Activated CD4-positive, alpha-beta T cell treated with anti-CD3 and anti-CD28 coated beads for 36 hours (primary cell): ENCODE measurements around the gene ARHGAP35. TPM values are rescaled to one million over a fixed set of nuclear protein-coding genes. Genes with fewer than 3 reads are reported as not detected.

Experiments used
- ATAC-seq: fragments of 200-7000 bp; cut with Tn5 transposase; one replicate; pipeline ENCODE4 v1.10.0; 2021; ENCODE audit warnings: mild to moderate bottlenecking, moderate library complexity
- CTCF ChIA-PET: fragments of 350-600 bp; sonication (Branson Sonifier 250); formaldehyde crosslinking; loops from one replicate; lab custom pipeline; 2021; ENCODE audit warnings: antibody characterized with exemption; lab: Charles Lee
- POLR2A ChIA-PET: fragments of 350-600 bp; sonication (Branson Sonifier 250); formaldehyde crosslinking; loops from one replicate; lab custom pipeline; 2021; ENCODE audit warnings: antibody characterized with exemption, inconsistent platforms; lab: Charles Lee
- DNase-seq: peaks from one replicate; pipeline ENCODE4 v3.0.0-alpha.2; 2020
- H3K27ac Mint-ChIP-seq: one replicate; pipeline ENCODE4 v1.8.0; 2021; ENCODE audit warnings: mixed read lengths
- H3K27me3 Mint-ChIP-seq: one replicate; pipeline ENCODE4 v1.8.0; 2021; ENCODE audit warnings: mixed read lengths
- H3K36me3 Mint-ChIP-seq: one replicate; pipeline ENCODE4 v1.8.0; 2021; ENCODE audit warnings: low read depth, mixed read lengths
- H3K4me1 Mint-ChIP-seq: one replicate; pipeline ENCODE4 v1.8.0; 2021; ENCODE audit warnings: mixed read lengths
- H3K4me3 Mint-ChIP-seq: one replicate; pipeline ENCODE4 v1.8.0; 2021; ENCODE audit warnings: mild to moderate bottlenecking, moderate library complexity, mixed read lengths
- H3K9me3 Mint-ChIP-seq: one replicate; pipeline ENCODE4 v1.8.0; 2021; ENCODE audit warnings: low read depth, mixed read lengths
- intact Hi-C, 2 experiments: fragments of 100-400 bp; cut with DNase I in 1 of 2; cut with micrococcal nuclease in 1 of 2; formaldehyde crosslinking; loops; one replicate each; pipeline versions ENCODE4 v1.14.2 to v1.15.1; 2022 to 2024; cut with DNase I, micrococcal nuclease
- total RNA-seq, 2 experiments: library from RNA; stranded (reverse); gene quantifications; one replicate each; pipeline ENCODE4 v1.2.3, GENCODE V29; 2021

Gene ARHGAP35
- total RNA-seq, 2 experiments from 2014 or later: 16.5 to 17.2 TPM

- no peaks in the 10 kb centered on the region for H3K27me3 Mint-ChIP-seq
- CTCF ChIA-PET: interaction anchor here (0.6 to 2.0 kb wide), 12 partner anchors 12 to 282 kb away, joined by 3 to 8 read pairs (median 4); no protein-coding TSS in a partner anchor
- ATAC-seq: peak; percentile 76
- peak overlapping the region; percentile 68 for H3K4me3 Mint-ChIP-seq
- intact Hi-C loops: loop anchor here (1.0 to 10.0 kb wide), 8 partner anchors 68 to 388 kb away; partner anchors contain the start of genes SAE1 (in 1 of the 2), SLC1A5 (in 1 of the 2), TMEM160 (in 1 of the 2) and ZC3H4 (in 1 of the 2)
- peaks cover 17% of the 10 kb centered on the region for H3K4me1 Mint-ChIP-seq
- POLR2A ChIA-PET: interaction anchor here (1.0 kb wide), 1 partner anchor 72 kb away, joined by 3 read pairs; no protein-coding TSS in a partner anchor
- peak overlapping the region; percentile 82 for H3K27ac Mint-ChIP-seq
- H3K9me3 Mint-ChIP-seq: no peaks in the 10 kb centered on the region
- H3K36me3 Mint-ChIP-seq: peaks cover 4% of the 10 kb centered on the region
- peak; percentile 97 for DNase-seq
Observed at GRCh38 chr19:46856062-46857022, 4.5 kb upstream of the ARHGAP35 start.

GRCh38 chr19:46859637-46860124, 1.1 kb upstream of the ARHGAP35 start:
- ChIA-PET POLR2A (no interaction called here), CTCF (interaction anchor here (0.6 to 1.6 kb wide), 3 partner anchors 153 to 370 kb away, joined by 4 to 7 read pairs (median 4); no protein-coding TSS in a partner anchor)
- Mint-ChIP-seq H3K9me3 (no peaks in the 10 kb centered on the region), H3K4me1 (peaks cover 19% of the 10 kb centered on the region), H3K4me3 (no peak overlapping the region), H3K27ac (peak overlapping the region; percentile 78), H3K27me3 (no peaks in the 10 kb centered on the region), H3K36me3 (peaks cover 4% of the 10 kb centered on the region)
- ATAC-seq (no peak), DNase-seq (no peak)
- intact Hi-C loops: loop anchor here (1.0 to 10.0 kb wide), 15 partner anchors 9 to 623 kb away; partner anchors contain the start of genes SLC1A5 (in 2 of the 2), AP2S1 (in 1 of the 2), CALM3 (in 1 of the 2) and CCDC9 (in 1 of the 2)

- POLR2A ChIA-PET: interaction anchor here (1.1 kb wide), 1 partner anchor 188 kb away, joined by 3 read pairs; no protein-coding TSS in a partner anchor
- intact Hi-C loops: loop anchor here (1.0 to 5.0 kb wide), 14 partner anchors 10 to 622 kb away; partner anchors contain the start of genes SLC1A5 (in 2 of the 2), AP2S1 (in 1 of the 2), CALM3 (in 1 of the 2) and CCDC9 (in 1 of the 2)
- DNase-seq (peak; percentile 99), ATAC-seq (peak; percentile 82)
- Mint-ChIP-seq H3K27ac (peak overlapping the region; percentile 78), H3K9me3 (no peaks in the 10 kb centered on the region), H3K27me3 (no peaks in the 10 kb centered on the region), H3K4me1 (peaks cover 25% of the 10 kb centered on the region), H3K4me3 (no peak overlapping the region), H3K36me3 (peaks cover 7% of the 10 kb centered on the region)
- CTCF ChIA-PET: interaction anchor here (0.6 to 1.6 kb wide), 4 partner anchors 153 to 370 kb away, joined by 3 to 7 read pairs (median 4); no protein-coding TSS in a partner anchor
Observed at GRCh38 chr19:46860125-46860845, 512 bp upstream of the ARHGAP35 start.

- ATAC-seq: no peak
- intact Hi-C loops: loop anchor here (2.0 to 5.0 kb wide), 4 partner anchors 93 to 620 kb away; partner anchors contain the start of gene KPTN (in 1 of the 2)
- peaks cover 23% of the 10 kb centered on the region for H3K4me1 Mint-ChIP-seq
- CTCF ChIA-PET: interaction anchor here (0.5 to 1.3 kb wide), 3 partner anchors 8 to 288 kb away, joined by 3 read pairs; no protein-coding TSS in a partner anchor
- peak; percentile 25 for DNase-seq
- H3K27me3 Mint-ChIP-seq: no peaks in the 10 kb centered on the region
- no peak overlapping the region for H3K4me3 Mint-ChIP-seq
- H3K36me3 Mint-ChIP-seq: peaks cover 7% of the 10 kb centered on the region
- no peaks in the 10 kb centered on the region for H3K9me3 Mint-ChIP-seq
- no peak overlapping the region for H3K27ac Mint-ChIP-seq
- POLR2A ChIA-PET: interaction anchor here (0.8 to 1.1 kb wide), 3 partner anchors 186 to 251 kb away, joined by 3 to 4 read pairs (median 3); partner anchors contain the start of gene ZC3H4
Observed at GRCh38 chr19:46861691-46862502, 1.1 kb downstream of the ARHGAP35 start.

- ATAC-seq (no peak), DNase-seq (no peak)
- H3K27me3 Mint-ChIP-seq: no peaks in the 10 kb centered on the region
- H3K27ac Mint-ChIP-seq: no peak overlapping the region
- ChIA-PET CTCF (interaction anchor here (0.5 to 1.3 kb wide), 2 partner anchors 9 to 167 kb away, joined by 3 read pairs; no protein-coding TSS in a partner anchor), POLR2A (interaction anchor here (1.1 kb wide), 1 partner anchor 243 kb away, joined by 3 read pairs; no protein-coding TSS in a partner anchor)
- H3K9me3 Mint-ChIP-seq: no peaks in the 10 kb centered on the region
- H3K4me1 Mint-ChIP-seq: peaks cover 29% of the 10 kb centered on the region
- no peak overlapping the region for H3K4me3 Mint-ChIP-seq
- H3K36me3 Mint-ChIP-seq: peaks cover 7% of the 10 kb centered on the region
- intact Hi-C loops: loop anchor here in 1 of 2 experiments (5.0 kb wide), 1 partner anchor 620 kb away; the partner anchor contains the start of gene KPTN
Observed at GRCh38 chr19:46862503-46862834, 1.7 kb downstream of the ARHGAP35 start.

GRCh38 chr19:46862974-46863632, 2.3 kb downstream of the ARHGAP35 start:
- POLR2A ChIA-PET: interaction anchor here (0.5 kb wide), 1 partner anchor 9 kb away, joined by 5 read pairs; no protein-coding TSS in a partner anchor
- CTCF ChIA-PET: interaction anchor here (0.5 to 1.5 kb wide), 5 partner anchors 10 to 166 kb away, joined by 3 to 6 read pairs (median 3); no protein-coding TSS in a partner anchor
- no peaks in the 10 kb centered on the region for H3K9me3 Mint-ChIP-seq

GRCh38 chr19:46863818-46864629, 3.2 kb downstream of the ARHGAP35 start:
- no peaks in the 10 kb centered on the region for H3K27me3 Mint-ChIP-seq
- ChIA-PET POLR2A (no interaction called here), CTCF (interaction anchor here (1.1 to 1.5 kb wide), 2 partner anchors 10 to 126 kb away, joined by 5 to 6 read pairs; no protein-coding TSS in a partner anchor)
- no peak for DNase-seq
- H3K4me3 Mint-ChIP-seq: no peak overlapping the region
- peaks cover 39% of the 10 kb centered on the region for H3K4me1 Mint-ChIP-seq
- no peak for ATAC-seq
- H3K27ac Mint-ChIP-seq: no peak overlapping the region
- peaks cover 7% of the 10 kb centered on the region for H3K36me3 Mint-ChIP-seq
- intact Hi-C loops: loop anchor here in 1 of 2 experiments (5.0 kb wide), 1 partner anchor 618 kb away; the partner anchor contains the start of gene KPTN
- no peaks in the 10 kb centered on the region for H3K9me3 Mint-ChIP-seq

More at GRCh38 chr19:46862974-46863632, 2.3 kb downstream of the ARHGAP35 start:
- Mint-ChIP-seq H3K4me3 (no peak overlapping the region), H3K36me3 (peaks cover 7% of the 10 kb centered on the region), H3K27me3 (no peaks in the 10 kb centered on the region), H3K4me1 (peaks cover 34% of the 10 kb centered on the region), H3K27ac (no peak overlapping the region)
- DNase-seq (no peak), ATAC-seq (no peak)
- intact Hi-C loops: loop anchor here in 1 of 2 experiments (5.0 kb wide), 1 partner anchor 619 kb away; the partner anchor contains the start of gene KPTN

GRCh38 chr19:46866407-46867136, 5.8 kb downstream of the ARHGAP35 start:
- H3K9me3 Mint-ChIP-seq: no peaks in the 10 kb centered on the region
- DNase-seq (no peak), ATAC-seq (no peak)
- H3K4me1 Mint-ChIP-seq: peaks cover 33% of the 10 kb centered on the region
- no peaks in the 10 kb centered on the region for H3K27me3 Mint-ChIP-seq
- peaks cover 4% of the 10 kb centered on the region for H3K36me3 Mint-ChIP-seq
- ChIA-PET POLR2A (interaction anchor here (0.6 kb wide), 1 partner anchor 193 kb away, joined by 3 read pairs; no protein-coding TSS in a partner anchor), CTCF (interaction anchor here (0.6 to 1.2 kb wide), 4 partner anchors 19 to 147 kb away, joined by 3 to 5 read pairs (median 4); no protein-coding TSS in a partner anchor)
- H3K27ac Mint-ChIP-seq: no peak overlapping the region
- no peak overlapping the region for H3K4me3 Mint-ChIP-seq
- intact Hi-C loops: no loop called here
